ENCODE results near the gene PPM1K.

Gene PPM1K

GRCh38 chr4:88216395-88216794 lies 68.0 kb downstream of the PPM1K start:
- no peak for DNase-seq

- no peak for DNase-seq
These were observed 69.0 kb downstream of the PPM1K start for GRCh38 chr4:88215351-88215750.

GRCh38 chr4:88212253-88212561 lies 72.2 kb downstream of the PPM1K start:
- DNase-seq, result no peak

- DNase-seq, result no peak
These were observed 72.7 kb downstream of the PPM1K start for GRCh38 chr4:88211473-88212252.

- DNase-seq, result no peak
These were observed 76.2 kb downstream of the PPM1K start for GRCh38 chr4:88208156-88208555.
